ENCODE results near the gene SSTR3.
"Not testable (repeated sequence)": the region's sequence is repeated elsewhere in the genome, so short reads cannot be mapped to it uniquely, and the experiment has no call there.

The SSTR3 gene

DNA sequence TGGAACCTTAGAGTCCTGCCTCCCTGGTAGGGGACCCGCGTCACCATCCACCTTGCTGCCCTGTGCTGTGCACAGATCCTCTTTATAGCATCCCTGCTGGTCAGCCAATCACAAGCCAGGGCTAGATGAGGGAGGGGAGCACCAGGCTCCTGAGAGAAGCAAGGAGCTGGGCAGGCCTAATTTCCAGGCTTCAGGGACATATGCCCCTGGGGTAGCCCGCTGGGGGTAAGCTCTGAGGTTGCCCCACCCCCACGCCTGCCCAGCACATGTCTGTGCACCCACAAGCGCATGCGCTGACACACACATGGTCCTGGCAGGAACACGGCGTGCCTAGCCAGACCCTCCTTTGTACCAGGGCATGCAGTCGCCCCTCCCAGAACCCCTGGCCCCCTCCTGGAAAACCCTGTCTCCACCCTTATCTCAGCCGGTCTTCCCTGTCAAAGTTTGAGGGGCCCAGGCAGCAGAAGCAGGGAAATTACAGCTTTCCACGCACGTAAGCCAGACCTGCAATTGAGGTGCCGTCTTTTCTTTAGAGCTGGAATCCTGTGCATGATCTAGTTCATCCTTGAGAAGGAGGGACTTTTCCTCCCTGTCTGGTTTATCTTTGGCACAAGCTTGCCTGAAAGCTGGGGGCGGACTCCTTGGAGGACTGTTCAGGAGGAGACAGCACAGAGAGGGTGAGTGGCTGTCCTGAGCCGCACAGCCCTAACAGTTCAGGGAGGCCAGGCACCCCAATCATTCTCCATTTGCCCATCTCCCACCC is 2.1 kb downstream of the SSTR3 start:
- no peak for ATAC-seq

DNA sequence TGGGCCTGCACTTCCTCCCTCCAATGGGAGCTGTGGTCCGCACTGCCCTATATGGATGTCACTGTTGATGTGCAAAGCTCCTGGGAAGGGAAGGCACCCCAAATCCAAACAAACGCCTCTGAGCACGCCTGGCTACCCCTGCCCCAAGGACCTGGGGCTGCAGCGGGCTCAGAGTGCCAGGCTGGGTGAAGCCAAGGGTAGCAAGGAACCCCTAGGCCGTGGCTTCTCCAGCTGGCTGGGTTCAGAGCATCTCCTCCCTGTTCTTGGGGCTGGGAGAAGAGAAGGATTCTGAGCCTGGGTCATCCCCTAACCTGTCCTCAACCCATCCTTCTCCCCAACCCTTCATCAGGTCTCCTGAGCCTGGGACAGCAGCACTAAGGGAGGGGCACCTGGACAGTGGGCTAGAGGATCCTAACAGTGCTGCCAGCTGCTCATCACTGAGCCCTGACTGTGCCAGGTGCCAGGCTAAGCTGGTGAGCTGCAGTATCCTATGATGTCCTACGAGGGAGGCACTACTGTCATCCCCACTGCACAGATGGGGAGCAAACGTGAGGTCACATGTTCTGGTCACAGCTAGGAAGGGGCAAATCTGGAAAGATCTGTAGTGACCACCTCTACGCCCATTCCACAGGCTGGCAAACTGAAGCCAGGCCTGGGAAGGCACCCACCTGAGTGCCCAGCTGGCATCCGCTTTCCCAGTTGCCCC is 3.0 kb downstream of the SSTR3 start:
- no peak for ATAC-seq

DNA sequence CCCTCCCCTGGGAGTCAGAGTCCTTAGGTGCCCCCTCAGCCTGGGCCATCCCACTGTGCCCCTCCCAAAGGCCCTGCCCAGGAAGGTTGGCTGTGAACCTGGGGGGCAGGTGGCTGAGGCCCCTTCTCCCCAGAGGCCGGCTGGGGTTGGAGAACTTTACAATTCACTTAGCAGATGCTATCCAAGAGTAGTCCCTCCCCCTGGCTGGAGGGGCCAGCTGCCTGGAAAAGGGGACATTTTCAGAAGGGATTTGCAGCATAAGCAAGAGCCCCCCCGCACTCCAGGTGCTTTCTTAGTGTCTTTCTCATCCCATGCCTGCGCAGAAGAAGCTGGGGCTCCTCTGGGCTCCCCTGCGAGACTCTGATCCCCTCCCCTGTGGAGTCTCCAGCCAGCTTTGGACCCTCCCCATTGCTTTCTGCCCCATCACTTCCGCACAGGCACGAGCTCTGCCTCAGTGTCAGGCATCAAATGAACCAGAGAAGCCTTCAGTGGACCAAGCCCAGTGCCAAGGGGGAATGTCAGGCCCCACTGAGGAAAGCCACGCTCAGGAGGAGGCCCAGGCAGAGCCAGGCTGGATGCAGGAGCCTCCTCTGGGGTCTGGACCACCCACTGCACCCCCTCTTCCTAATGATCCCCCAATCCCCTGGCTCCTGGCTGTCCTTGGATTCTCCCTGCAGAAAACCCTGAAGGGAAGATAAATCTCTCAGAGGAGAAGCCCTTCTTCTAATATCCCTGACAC is 3.7 kb downstream of the SSTR3 start:
- ATAC-seq: no peak

DNA sequence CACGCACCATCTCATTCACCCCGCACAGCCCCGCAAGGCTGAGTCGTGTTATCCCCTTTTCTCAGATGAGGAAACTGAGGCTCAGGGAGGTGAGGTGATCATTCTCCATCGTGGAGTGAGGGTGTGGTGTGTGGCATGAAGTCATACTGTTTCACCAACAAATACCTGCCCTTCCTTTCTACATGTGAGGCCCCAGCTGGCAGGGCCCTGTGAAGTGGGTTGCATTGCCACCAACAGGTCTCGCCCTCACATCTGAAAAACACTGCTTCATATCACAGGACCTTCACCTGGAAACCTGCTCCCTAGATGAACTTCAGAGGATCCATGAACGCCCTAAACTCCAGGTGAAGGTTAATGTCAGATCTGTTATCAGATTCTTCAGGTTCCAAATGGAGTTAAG is 4.3 kb downstream of the SSTR3 start:
- peak in 1 of 2 donors; percentile 12 for ATAC-seq

DNA sequence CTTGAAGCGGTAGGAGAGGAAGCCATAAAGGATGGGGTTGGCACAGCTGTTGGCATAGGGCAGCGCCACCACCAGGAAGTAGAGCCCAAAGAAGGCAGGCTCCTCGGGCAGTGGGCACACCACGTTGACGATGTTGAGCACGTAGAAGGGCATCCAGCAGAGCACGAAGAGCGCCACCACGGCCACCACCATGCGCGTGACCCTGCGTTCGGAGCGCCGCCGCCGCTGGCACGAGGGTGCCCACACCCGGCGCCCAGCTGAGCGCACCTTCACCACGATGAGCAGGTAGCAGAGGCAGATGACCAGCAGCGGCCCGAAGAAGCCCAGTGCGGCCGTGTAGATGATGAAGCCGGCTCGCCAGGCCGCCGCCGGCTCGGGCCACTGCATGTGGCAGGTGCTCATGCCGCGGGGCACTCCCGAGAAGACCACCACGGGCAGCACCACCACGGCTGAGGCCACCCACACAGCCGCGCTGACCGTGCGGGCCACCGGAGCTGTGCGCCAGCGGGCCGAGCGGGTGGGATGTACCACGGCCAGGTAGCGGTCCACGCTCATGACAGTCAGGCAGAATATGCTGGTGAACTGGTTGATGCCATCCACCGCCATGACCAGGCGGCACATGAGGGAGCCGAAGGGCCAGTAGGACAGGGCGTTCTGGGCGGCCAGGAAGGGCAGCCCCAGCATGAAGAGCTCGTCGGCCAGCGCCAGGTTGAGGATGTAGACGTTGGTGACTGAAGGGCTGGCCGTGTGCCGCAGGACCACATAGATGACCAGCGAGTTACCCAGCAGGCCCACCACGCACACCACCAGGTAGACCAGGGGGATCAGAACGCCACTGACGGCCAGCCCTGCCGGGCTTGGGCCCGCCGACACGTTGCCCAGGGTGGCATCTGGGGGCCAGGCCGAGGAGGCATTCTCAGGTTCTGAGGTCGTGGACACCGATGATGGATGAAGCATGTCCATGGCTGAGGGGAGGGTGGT is 5.1 kb downstream of the SSTR3 start:
- no peak for ATAC-seq

GRCh38 chr22:37206118-37206840 is 6.0 kb downstream of the SSTR3 start:
- peak in 1 of 2 donors; percentile 41 for ATAC-seq

DNA sequence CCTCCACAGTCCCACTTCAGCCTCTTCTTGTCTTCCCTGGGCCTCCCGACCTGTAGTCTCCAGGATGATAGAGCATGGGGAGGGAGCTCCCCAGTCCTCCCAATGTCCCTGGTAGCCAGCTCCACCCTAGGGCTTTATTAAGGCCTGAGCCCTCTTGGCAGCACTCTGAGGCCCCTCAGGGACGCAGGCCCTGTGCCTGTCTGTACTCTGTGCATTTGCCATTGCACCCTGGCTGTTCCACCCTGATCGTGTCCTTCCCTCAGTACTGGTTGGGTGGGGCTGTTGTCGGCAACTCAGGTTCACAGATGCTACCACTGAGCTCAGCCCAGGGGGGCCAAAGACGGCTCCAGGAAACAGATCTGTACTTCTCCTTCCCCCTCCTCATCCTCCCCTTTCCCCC is 7.2 kb downstream of the SSTR3 start:
- no peak for ATAC-seq

- no peak for ATAC-seq
These were observed 8.1 kb downstream of the SSTR3 start for GRCh38 chr22:37204045-37204655.

DNA sequence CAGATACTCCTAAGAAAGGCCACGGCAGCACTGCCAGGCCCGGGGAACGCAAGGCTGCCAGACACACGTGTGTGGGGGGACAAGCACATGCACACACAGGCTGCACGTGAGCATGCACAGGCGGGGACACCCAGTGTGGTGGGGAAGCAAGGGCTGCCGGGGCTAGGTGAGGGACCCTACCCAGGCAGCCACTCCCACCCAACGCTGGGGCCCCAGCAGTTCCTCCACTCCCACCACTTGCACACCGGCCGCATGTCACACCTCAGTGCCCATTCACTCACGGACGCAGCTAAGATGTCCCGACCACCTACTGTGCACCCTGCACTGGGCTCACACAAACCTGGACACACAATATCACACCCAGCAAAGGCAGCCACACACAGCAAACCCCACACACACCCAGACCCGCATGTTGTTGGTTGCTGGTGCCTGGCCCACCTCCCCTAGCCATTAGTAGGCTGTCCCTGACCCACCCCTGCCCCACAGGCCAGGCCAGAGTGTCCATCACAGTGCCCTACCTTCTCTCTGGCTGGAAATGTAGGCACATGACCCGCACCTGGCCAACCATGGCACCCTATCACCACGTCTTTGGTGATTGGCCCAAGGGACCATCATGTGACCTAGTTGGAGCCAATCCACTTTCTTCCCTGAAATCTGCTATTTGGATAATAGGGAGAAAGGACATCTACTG is 8.8 kb downstream of the SSTR3 start:
- ATAC-seq: no peak

DNA sequence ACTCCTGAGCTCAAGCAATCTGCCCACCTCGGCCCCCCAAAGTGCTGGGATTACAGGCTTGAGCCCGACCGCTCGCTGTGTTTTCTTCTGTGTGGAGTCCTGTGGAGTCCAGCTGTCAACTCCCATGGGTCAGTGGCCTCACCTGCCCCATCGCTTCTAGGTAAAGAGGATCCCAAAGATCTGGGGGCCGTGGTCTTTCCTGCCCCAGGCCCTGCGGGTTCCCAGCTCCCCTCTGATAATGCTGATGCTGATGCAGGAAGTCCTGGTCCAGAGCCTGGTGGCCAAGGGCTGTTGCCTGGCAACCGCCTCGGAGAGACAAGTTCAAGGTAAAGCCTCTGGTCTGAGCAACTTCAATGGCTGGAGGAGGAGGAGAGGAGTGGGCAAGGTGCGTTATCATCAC is 9.6 kb downstream of the SSTR3 start:
- no peak for ATAC-seq

DNA sequence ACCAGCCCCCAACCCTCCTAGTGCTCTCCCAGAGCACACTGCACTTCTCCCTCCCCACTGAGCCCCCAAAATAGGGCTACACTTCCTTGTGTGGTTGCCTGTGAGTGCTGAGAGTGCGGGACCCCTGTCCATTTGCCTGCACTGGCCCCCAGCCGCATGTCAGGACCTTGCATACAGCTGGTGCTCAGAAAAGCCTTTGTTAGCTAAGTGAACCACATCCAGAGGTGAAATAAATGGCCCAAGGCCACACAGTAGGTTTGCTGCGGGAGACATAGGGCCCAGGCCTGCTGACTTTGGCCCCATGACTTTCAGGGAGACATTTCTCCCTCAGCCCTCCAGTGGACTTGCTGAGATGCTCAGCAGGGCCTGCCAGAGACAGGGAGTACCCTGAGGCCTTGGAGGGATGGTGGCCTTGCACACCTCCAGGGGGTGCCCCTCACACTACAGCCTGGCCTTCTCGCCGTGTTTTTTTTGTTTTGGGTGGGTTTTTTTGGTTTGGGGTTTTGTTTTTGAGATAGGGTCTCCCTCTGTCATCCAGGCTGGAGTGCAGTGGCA is 10.2 kb downstream of the SSTR3 start:
- no peak for ATAC-seq

DNA sequence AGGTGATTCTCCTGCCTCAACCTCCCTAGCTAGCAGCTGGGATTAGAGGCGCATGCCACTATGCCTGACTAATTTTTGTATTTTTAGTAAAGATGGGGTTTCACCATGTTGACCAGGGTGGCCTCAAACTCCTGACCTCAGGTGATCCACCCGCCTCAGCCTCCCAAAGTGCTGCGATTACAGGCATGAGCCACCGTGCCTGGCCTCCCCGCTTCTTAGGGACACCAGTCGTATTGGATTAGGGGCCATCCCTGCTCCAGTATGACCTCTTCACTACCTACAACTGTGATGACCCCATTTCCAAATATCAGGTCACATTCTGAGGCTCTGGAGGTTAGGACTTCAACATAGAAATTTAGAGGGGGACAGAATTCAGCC is 10.8 kb downstream of the SSTR3 start:
- ATAC-seq: not testable (repeated sequence)

DNA sequence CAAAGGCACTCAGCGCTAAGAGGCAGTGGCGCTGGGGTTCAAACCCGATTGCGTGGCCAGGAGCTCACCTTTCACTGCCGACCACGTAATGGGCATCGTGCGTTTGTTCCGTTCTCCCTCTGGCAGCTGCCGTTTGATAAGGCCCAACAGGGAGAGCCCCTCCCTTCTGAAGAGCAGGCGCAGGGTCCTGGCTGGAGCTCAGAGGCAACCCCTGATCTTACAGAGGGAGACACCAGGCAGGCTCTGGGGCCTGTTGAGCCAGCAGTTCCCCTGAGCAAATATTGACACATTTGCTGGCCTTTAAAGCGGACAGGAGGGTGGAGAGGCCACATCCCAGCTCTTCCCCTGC is 12.5 kb downstream of the SSTR3 start:
- ATAC-seq: peak; percentile 0 to 1

DNA sequence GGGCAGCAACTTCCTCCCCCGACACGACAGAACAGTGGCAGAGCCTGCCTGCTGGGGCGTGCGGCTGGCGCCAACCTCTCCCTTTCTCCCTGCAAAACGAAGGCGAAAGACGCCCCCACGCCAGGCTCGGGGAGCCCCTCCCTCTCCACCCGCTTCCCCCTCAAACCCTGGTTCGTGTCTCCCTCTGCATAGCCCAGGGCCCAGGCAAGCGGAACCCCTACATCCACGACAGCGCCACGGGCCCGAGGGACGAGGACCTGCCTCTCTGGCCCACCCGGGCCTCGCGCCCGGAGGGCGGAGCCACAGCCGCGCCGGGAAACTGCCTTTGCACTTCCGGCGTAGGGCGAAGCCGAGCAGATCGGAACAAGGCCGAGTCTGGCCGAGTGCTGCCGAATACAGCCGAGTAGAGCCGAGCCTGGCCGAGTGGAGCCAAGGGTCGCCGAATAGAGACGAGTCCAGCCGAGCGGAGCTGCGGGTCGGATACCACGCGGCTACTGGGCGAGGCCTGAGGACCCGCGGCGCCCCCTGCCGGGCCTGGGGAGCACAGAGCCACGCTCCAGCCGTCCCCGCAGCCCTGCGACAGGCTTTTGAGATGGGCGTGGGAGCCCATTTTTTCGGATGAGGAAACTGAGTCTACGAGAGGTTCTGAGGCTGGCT is 13.0 kb downstream of the SSTR3 start:
- peak; percentile 94 to 97 for ATAC-seq

DNA sequence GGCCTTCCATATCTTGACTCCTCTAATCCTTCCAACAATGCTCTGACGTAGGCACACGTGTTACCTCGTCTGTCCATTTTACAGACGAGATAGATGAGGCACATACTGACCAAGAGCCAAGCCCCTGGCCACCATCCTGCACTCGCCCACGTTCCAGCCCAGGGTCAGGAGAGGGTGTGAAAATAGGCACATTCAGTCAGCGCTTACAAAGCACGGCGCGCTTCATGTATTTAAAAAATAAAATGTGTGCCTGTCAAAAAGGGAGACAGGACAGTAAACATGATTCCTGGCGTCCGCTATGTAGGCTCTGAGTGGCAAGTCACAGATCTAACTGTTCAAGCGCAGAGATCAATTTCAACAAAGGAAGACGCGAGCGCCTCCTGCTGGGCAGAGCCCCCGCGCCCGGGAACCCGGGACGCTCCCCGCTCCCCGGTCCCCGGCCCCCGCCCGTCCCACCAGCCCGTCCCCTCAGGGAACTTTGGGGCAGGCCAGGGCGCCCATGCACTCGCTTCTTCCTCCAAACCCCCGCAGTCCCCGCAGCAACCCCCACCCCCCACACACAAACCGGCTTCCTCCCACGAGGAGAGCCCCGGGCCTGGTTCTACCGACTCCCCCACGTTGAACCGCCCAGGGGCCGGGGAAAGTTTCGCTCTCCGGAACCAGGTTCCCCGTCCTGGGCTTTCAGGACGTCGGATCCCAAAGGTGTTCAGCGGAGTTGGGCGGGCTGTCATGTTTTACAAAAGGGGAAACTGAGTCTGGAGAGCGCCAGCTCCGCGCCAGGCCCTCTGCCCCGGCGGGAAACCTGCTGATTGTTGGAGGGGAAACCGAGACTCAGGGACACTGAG is 13.8 kb downstream of the SSTR3 start:
- peak; percentile 41 to 44 for ATAC-seq

GRCh38 chr22:37197451-37198257 is 14.6 kb downstream of the SSTR3 start:
- ATAC-seq: no peak

DNA sequence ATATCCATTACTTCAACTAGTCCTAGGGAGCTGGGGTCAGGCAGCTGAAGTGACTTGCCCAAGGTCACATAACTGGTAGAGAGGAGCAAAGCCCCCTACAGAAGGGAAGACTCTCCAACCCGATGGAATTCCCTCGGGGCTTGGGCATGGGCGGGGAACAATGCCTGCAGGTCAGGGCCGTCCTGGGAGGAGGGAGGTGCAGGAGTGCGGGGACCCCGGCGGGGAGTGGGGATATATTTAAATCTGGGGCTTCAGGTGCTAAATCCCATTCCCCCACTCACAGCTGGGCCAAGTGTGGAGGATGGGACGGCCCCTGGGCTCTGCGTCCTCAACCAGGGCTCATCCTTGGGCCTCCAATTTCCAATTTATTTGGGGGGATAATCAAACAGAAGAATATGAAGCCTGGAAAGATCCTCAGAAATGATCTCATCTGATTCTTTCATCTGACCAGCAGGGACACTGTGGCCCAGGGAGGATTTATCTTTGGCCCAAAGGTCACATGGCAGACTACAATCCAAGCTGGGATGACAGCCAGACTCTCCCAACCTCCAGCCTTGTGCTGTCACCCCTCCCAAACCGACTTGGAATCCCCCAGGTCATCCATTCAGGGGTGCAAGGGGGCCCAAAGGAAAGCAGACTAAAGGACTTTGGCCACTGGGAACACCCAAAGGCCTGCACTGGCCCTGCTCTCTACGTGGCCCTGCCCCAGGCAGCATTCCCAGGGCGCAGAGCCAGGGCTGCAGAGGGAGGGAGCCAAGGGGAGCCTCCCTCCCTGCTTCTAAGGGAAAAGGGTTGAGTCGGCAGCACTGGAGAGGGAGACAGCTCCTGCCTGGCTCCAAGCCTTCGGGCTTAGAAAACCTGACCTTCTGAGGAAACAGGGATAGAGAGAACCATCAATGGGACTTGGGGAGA is 15.5 kb downstream of the SSTR3 start:
- ATAC-seq: no peak
